Ascending aorta (tissue), 2 donors: ENCODE measurements around the gene SAMM50. TPM values are rescaled to one million over a fixed set of nuclear protein-coding genes. Genes with fewer than 3 reads are reported as not detected.
"Not testable (repeated sequence)": the region's sequence is repeated elsewhere in the genome, so short reads cannot be mapped to it uniquely, and the experiment has no call there.

Experiments used
- DNase-seq, 2 donors: peaks; one replicate each; pipeline ENCODE4 v3.0.0-alpha.2; 2019; ENCODE audit warnings: low spot score in 2 of 2
- H3K27ac ChIP-seq, 2 donors: fragments of 200-600 bp; sonication (generic); one replicate each; pipeline ENCODE4 v1.5.1; 2016 to 2017; ENCODE audit warnings: mild to moderate bottlenecking in 1 of 2
- H3K27me3 ChIP-seq: fragments of 200-600 bp; sonication (generic); one replicate; pipeline ENCODE4 v1.5.1; 2017
- H3K36me3 ChIP-seq, 2 donors: fragments of 200-600 bp; sonication (generic); one replicate each; pipeline ENCODE4 v1.5.1; 2016
- H3K4me1 ChIP-seq, 2 donors: fragments of 200-600 bp; sonication (generic); one replicate each; pipeline ENCODE4 v1.5.1; 2016 to 2017; ENCODE audit warnings: mild to moderate bottlenecking in 1 of 2
- H3K4me3 ChIP-seq, 2 donors: fragments of 200-600 bp; sonication (generic); one replicate each; pipeline ENCODE4 v1.5.1; 2016 to 2017; ENCODE audit warnings: mild to moderate bottlenecking in 1 of 2
- H3K9me3 ChIP-seq, 2 donors: fragments of 200-600 bp; sonication (generic); one replicate each; pipeline ENCODE4 v1.5.1; 2016
- CTCF ChIP-seq, 3 experiments: fragments of 200-600 bp in 2 of 3; fragments of 450-650 bp in 1 of 3; sonication (generic) in 2 of 3; IDR thresholded peaks; one replicate each; pipeline ENCODE4 v1.5.1; 2016 to 2019; ENCODE audit warnings: antibody characterized with exemption in 3 of 3, mild to moderate bottlenecking in 1 of 3, moderate library complexity in 1 of 3
- intact Hi-C: fragments of 100-400 bp; cut with DNase I; formaldehyde crosslinking; loops from one replicate; pipeline ENCODE4 v1.15.1; 2023
- total RNA-seq: library from RNA; depleted of rRNA; stranded (reverse); fragments of >200 nt; gene quantifications from one replicate; pipeline ENCODE4 v1.1.0, GENCODE V29; 2016

The SAMM50 gene
- total RNA-seq, 1 donor from 2014 or later: 23.6 TPM

DNA sequence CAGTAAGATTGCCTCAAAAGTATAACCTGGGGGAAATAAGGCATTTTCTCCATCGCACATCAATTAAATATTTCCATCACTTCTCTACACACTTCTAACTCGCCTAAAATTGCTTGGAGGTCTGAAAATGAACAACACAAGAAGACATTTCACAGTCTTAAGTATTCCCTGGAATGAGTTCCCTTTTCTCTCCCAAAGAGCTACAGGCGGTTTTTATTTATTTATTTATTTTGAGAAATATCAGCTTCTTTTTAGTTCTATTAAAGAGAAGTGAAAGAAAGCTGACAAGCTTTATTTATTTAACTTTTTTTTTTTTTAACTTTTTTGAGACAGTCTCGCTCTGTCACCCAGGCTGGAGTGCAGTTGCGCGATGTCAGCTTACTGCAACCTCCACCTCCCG, 57.3 kb downstream of the SAMM50 start:
- TF ChIP-seq CTCF (IDR thresholded peaks at IDR 0.05): no peak
- Histone ChIP-seq H3K27me3 (no peaks in the 10 kb centered on the region), H3K4me1 (no peaks in the 10 kb centered on the region), H3K9me3 (no peaks in the 10 kb centered on the region), H3K27ac (no peak overlapping the region), H3K4me3 (no peak overlapping the region), H3K36me3 (no peaks in the 10 kb centered on the region)
- intact Hi-C loops: no loop called here
- no peak for DNase-seq

DNA sequence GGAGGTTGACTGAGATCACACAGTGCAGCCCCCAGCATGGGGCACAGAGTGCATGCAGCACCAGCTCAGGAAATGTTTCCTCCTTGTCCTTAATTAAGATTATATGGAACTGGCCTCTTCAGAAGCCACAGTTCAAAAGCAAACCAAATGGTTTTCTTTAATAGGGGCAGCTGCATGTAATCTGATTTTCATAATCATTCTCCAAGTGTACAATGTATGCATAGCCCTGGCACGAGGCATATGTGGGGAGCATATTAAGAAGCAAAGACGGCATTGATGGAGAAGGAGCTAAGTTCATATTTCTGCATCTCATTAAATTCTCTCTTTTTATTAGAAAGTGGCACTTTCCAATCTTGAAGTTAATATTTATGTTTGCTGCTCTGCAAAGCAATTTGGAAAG, 59.0 kb downstream of the SAMM50 start:
- Histone ChIP-seq H3K27me3 (no peaks in the 10 kb centered on the region), H3K27ac (no peak overlapping the region), H3K4me1 (no peaks in the 10 kb centered on the region), H3K4me3 (no peak overlapping the region), H3K9me3 (no peaks in the 10 kb centered on the region), H3K36me3 (no peaks in the 10 kb centered on the region)
- TF ChIP-seq CTCF (IDR thresholded peaks at IDR 0.05): no peak
- no peak for DNase-seq
- intact Hi-C loops: no loop called here

DNA sequence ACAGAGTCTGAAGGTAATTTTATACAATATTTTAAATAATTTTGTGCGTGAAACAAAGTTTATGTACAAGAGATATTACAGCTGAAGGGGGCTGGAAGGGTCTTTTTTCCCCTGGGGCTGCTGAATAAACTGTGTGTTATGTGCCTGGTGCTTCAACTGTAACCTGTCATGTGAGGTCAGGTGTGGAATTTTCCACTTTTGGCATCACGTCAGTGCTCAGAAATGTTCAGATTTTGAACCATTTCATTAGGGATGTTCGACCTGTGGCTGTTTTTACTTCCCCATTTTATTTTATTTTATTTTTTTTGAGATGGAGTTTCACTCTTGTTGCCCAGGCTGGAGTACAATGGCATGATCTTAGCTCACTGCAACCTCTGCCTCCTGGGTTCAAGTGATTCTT, 61.3 kb downstream of the SAMM50 start:
- H3K4me1 ChIP-seq, intact Hi-C loops: not testable (repeated sequence)

DNA sequence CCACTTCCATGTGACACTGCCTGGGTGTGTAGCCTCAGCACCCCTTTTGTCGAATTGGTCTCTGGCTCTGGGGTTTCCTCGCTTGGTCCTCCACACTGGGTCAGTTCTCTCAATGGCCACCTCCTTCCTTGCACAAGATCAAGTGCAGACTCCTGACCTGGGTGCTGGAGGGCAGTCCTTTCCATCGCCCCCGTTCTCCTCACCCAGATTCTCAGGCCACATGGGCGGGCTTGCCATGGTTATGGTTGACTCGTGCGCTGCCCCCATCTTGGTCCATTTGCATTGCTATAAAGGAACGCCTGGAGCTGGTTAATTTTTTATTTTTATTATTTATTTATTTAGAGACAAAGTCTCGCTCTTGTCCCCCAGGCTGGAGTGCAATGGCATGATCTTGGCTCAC, 63.4 kb downstream of the SAMM50 start:
- no peaks in the 10 kb centered on the region for H3K27me3 ChIP-seq
- H3K4me3 ChIP-seq: no peak overlapping the region
- H3K9me3 ChIP-seq: no peaks in the 10 kb centered on the region
- H3K4me1 ChIP-seq: peaks cover 0 to 3% of the 10 kb centered on the region in 2 donors
- H3K36me3 ChIP-seq: no peaks in the 10 kb centered on the region
- no peak overlapping the region for H3K27ac ChIP-seq
- DNase-seq: no peak
- intact Hi-C loops: no loop called here
- TF ChIP-seq CTCF (IDR thresholded peaks at IDR 0.05): no peak

More for the DNA sequence above, 61.3 kb downstream of the SAMM50 start:
- not testable (repeated sequence) for H3K27ac ChIP-seq, DNase-seq, H3K4me3 ChIP-seq, H3K9me3 ChIP-seq, H3K36me3 ChIP-seq, H3K27me3 ChIP-seq

GRCh38 chr22:44019416-44019815, 64.2 kb downstream of the SAMM50 start:
- no peak for TF ChIP-seq CTCF (IDR thresholded peaks at IDR 0.05)
- H3K36me3 ChIP-seq: no peaks in the 10 kb centered on the region
- no peak for DNase-seq
- no peak overlapping the region for H3K27ac ChIP-seq
- peaks cover 0 to 3% of the 10 kb centered on the region in 2 donors for H3K4me1 ChIP-seq
- intact Hi-C loops: no loop called here
- H3K27me3 ChIP-seq: no peaks in the 10 kb centered on the region
- H3K9me3 ChIP-seq: no peaks in the 10 kb centered on the region
- H3K4me3 ChIP-seq: no peak overlapping the region

- no peak for TF ChIP-seq CTCF (IDR thresholded peaks at IDR 0.05)
- Histone ChIP-seq H3K27me3 (no peaks in the 10 kb centered on the region), H3K4me3 (no peak overlapping the region), H3K4me1 (peaks cover 0 to 3% of the 10 kb centered on the region in 2 donors), H3K27ac (no peak overlapping the region), H3K36me3 (no peaks in the 10 kb centered on the region), H3K9me3 (no peaks in the 10 kb centered on the region)
- no peak for DNase-seq
- intact Hi-C loops: no loop called here
Observed at GRCh38 chr22:44019846-44020245, 64.6 kb downstream of the SAMM50 start.
